NCI-H1694 (cell line): ENCODE measurements around the gene STX7.
"Not testable (repeated sequence)": the region's sequence is repeated elsewhere in the genome, so short reads cannot be mapped to it uniquely, and the experiment has no call there.

Experiments used
- DNase-seq: peaks from one replicate; lab custom pipeline; 2025; lab: John Stamatoyannopoulos, UW

Gene STX7

GRCh38 chr6:132512638-132513632 is at the start of gene STX7:
TSS of gene STX7 (minus strand) at chr6:132513116. CDS start at chr6:132503530, 9,586 bp downstream.
- peak; percentile 67 for DNase-seq

GRCh38 chr6:132560087-132560486 is 47.2 kb upstream of the STX7 start:
- DNase-seq = not testable (repeated sequence)

- no peak for DNase-seq
Observed at GRCh38 chr6:132552372-132552771, 39.5 kb upstream of the STX7 start, which contains the start of gene TAAR8. TSS of gene TAAR8 (plus strand) at chr6:132552672. CDS start at chr6:132552693, 21 bp downstream.

- no peak for DNase-seq
Observed at GRCh38 chr6:132551214-132551613, 38.3 kb upstream of the STX7 start.

GRCh38 chr6:132548746-132549463 is 36.0 kb upstream of the STX7 start:
- no peak for DNase-seq

GRCh38 chr6:132544826-132545225 is 31.9 kb upstream of the STX7 start:
- DNase-seq = no peak

GRCh38 chr6:132537977-132538376 is 25.1 kb upstream of the STX7 start, which contains the start of gene TAAR9:
TSS of gene TAAR9 (plus strand) at chr6:132538277. CDS start at chr6:132538290, 13 bp downstream.
- DNase-seq = no peak

GRCh38 chr6:132537145-132537544 is 24.2 kb upstream of the STX7 start:
- no peak for DNase-seq

GRCh38 chr6:132534546-132534945 is 21.6 kb upstream of the STX7 start:
- not testable (repeated sequence) for DNase-seq

GRCh38 chr6:132530293-132530974 is 17.5 kb upstream of the STX7 start:
- peak; percentile 52 for DNase-seq

GRCh38 chr6:132527791-132528190 is 14.9 kb upstream of the STX7 start:
- no peak for DNase-seq

GRCh38 chr6:132526461-132526860 is 13.5 kb upstream of the STX7 start:
- no peak for DNase-seq

GRCh38 chr6:132525866-132526265 is 12.9 kb upstream of the STX7 start:
- no peak for DNase-seq

GRCh38 chr6:132524646-132525045 is 11.7 kb upstream of the STX7 start:
- no peak for DNase-seq

GRCh38 chr6:132520953-132521352 is 8.0 kb upstream of the STX7 start:
- DNase-seq = no peak

GRCh38 chr6:132515386-132515785 is 2.5 kb upstream of the STX7 start:
- DNase-seq = no peak

- DNase-seq = no peak
Observed at GRCh38 chr6:132513831-132514545, 1.1 kb upstream of the STX7 start.

GRCh38 chr6:132512342-132512637 is 626 bp downstream of the STX7 start:
- DNase-seq = no peak

GRCh38 chr6:132511831-132512220 is 1.1 kb downstream of the STX7 start:
- no peak for DNase-seq

GRCh38 chr6:132511210-132511830 is 1.6 kb downstream of the STX7 start:
- DNase-seq = no peak
